Measurements from ENCODE around the gene SLC2A9. TPM values are rescaled to one million over a fixed set of nuclear protein-coding genes. Genes with fewer than 3 reads are reported as not detected.
"Not testable (repeated sequence)": the region's sequence is repeated elsewhere in the genome, so short reads cannot be mapped to it uniquely, and the experiment has no call there.

The SLC2A9 gene
- total RNA-seq, 4 donors from 2014 or later = 0.46 to 10.1 (median 3.1) TPM

GRCh38 chr4:9792381-9792780 lies 228.9 kb downstream of the SLC2A9 start:
- 83 to 88% methylated on average over 3 of the region's 3 CpGs for WGBS, 2 donors
- intact Hi-C loops (cut with DNase I; ENCODE audit: low total_unique reads) = no loop called here
- TF ChIP-seq CTCF (IDR thresholded peaks at IDR 0.05) (no peak), POLR2A (IDR thresholded peaks at IDR 0.05) (no peak)
- H3K4me3 ChIP-seq (ENCODE audit: low read depth, poor library complexity, severe bottlenecking) = no peak overlapping the region
- no peak for DNase-seq (ENCODE audit: low spot score in 2 of 2)

GRCh38 chr4:9785891-9786290 lies 235.4 kb downstream of the SLC2A9 start:
- 68 to 70% methylated on average over 5 of the region's 5 CpGs for WGBS, 2 donors
- H3K4me3 ChIP-seq (ENCODE audit: low read depth, poor library complexity, severe bottlenecking); intact Hi-C loops (cut with DNase I; ENCODE audit: low total_unique reads); DNase-seq (ENCODE audit: low spot score in 2 of 2): not testable (repeated sequence)

GRCh38 chr4:9782136-9782436 lies 239.2 kb downstream of the SLC2A9 start:
- no peak for DNase-seq (ENCODE audit: low spot score in 2 of 2)
- intact Hi-C loops (cut with DNase I; ENCODE audit: low total_unique reads) = no loop called here
- 73 to 76% methylated on average over 9 to 16 of the region's 22 CpGs for WGBS, 2 donors
- no peak overlapping the region for H3K4me3 ChIP-seq (ENCODE audit: low read depth, poor library complexity, severe bottlenecking)
- TF ChIP-seq CTCF (IDR thresholded peaks at IDR 0.05) (no peak), POLR2A (IDR thresholded peaks at IDR 0.05) (no peak)

- DNase-seq (ENCODE audit: low spot score in 2 of 2) = no peak
- TF ChIP-seq CTCF (IDR thresholded peaks at IDR 0.05) (no peak), POLR2A (IDR thresholded peaks at IDR 0.05) (no peak)
- H3K4me3 ChIP-seq (ENCODE audit: low read depth, poor library complexity, severe bottlenecking) = no peak within 1 kb of the TSS
- 5 to 7% methylated on average over 9 to 21 of the region's 78 CpGs for WGBS, 2 donors
- intact Hi-C loops (cut with DNase I; ENCODE audit: low total_unique reads) = no loop called here
Measured at GRCh38 chr4:9781343-9782135, 239.8 kb downstream of the SLC2A9 start, which contains the start of gene DRD5. TSS of gene DRD5 (plus strand) at chr4:9781634. CDS start at chr4:9782030, 396 bp downstream.

Other genes starting within 250 kb of the SLC2A9 start
- gene DRD5, start 239.9 kb downstream of the SLC2A9 start, total RNA-seq = under 1 TPM in 1 of 4 donors, not detected in 3; 0.16 TPM
- gene WDR1, start 95.3 kb upstream of the SLC2A9 start, total RNA-seq = 100 to 1,000 TPM in 3 of 4 donors, 10 to 100 TPM in 1; 83.2 to 163 (median 144) TPM